Ishikawa (cell line): ENCODE results near the gene CR1.

ENCODE experiments used
- CEBPB ChIP-seq: IDR thresholded peaks from 2 replicates; pipeline ENCODE4 v1.6.1; 2012
- EP300 ChIP-seq: IDR thresholded peaks from 2 replicates; pipeline ENCODE4 v1.6.1; 2012; ENCODE audit warnings: borderline replicate concordance
- TCF12 ChIP-seq: IDR thresholded peaks from 2 replicates; pipeline ENCODE4 v1.6.1; 2012; ENCODE audit warnings: low read depth

DNA sequence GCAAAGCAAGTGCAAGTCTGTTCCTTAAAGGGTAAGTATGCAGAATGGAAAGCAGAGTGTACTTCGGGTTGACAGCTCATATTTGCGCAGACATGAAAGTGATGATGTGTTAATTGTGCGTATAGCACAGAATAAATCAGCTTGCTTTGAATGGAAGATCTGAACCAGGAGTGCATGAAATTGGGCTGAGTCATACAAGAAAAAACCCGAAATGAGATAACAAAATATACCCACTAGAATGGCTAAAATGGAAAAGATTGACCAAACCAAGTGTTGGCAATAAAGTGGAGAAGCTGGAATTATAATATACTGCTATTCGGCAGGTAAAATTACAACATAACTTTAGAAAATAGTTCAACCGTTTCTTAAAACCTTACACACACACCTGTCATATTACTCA is 177.4 kb downstream of the CR1 start:
- TF ChIP-seq TCF12, result no peak
- TF ChIP-seq CEBPB, result no peak
- TF ChIP-seq EP300, result no peak
